ENCODE measurements around the gene MAST2. TPM values are rescaled to one million over a fixed set of nuclear protein-coding genes. Genes with fewer than 3 reads are reported as not detected.

MAST2 gene
- total RNA-seq, 1 experiment from 2014 or later = 41.9 TPM

GRCh38 chr1:45983967-45984366 is 180.6 kb downstream of the MAST2 start:
- BruUV-seq (replicated peaks) = no TSS peak
- H3K36me3 ChIP-seq (ENCODE audit: control insufficient read depth in 1 of 2, insufficient read depth in 2 of 2, low read length in 2 of 2) = no peaks in the 10 kb centered on the region
- intact Hi-C loops (cut with micrococcal nuclease) = no loop called here
- no peaks in the 10 kb centered on the region for H3K27me3 ChIP-seq (ENCODE audit: insufficient read depth, low read length)
- no peaks in the 10 kb centered on the region for H3K9me2 ChIP-seq (ENCODE audit: insufficient read depth)
- no peak overlapping the region for H3K9ac ChIP-seq (ENCODE audit: low read length)
- H4K20me1 ChIP-seq (ENCODE audit: insufficient read depth) = no peaks in the 10 kb centered on the region
- ATAC-seq (no peak), DNase-seq (ENCODE audit: low read depth, low spot score) (no peak)
- no peak overlapping the region for H2AFZ ChIP-seq (ENCODE audit: low read depth, low read length, poor library complexity, severe bottlenecking)
- H3K4me3 ChIP-seq (replicated peaks in 1 of 2; ENCODE audit: low read depth in 1 of 2, low read length in 2 of 2) = no peak overlapping the region
- CTCF ChIA-PET = no interaction called here
- no peak overlapping the region for H3K27ac ChIP-seq (ENCODE audit: low read depth, low read length)
- no peaks in the 10 kb centered on the region for H3K9me3 ChIP-seq (ENCODE audit: control insufficient read depth in 1 of 2, insufficient read depth in 1 of 2, low read depth in 1 of 2, low read length in 2 of 2)
- peaks cover 17 to 19% of the 10 kb centered on the region in 2 experiments for H3K4me1 ChIP-seq (ENCODE audit: control insufficient read depth in 1 of 2, insufficient read depth in 2 of 2, low read length in 2 of 2)
- H3K4me2 ChIP-seq (ENCODE audit: low read length) = no peak overlapping the region
- POLR2A ChIA-PET = interaction anchor here (1.1 kb wide), 1 partner anchor 10 kb away, joined by 3 read pairs; no protein-coding TSS in a partner anchor
- no peak for TF ChIP-seq YY1 (IDR thresholded peaks at IDR 0.05; ENCODE audit: extremely low read depth, insufficient replicate concordance, low read depth, low read length)
- TF ChIP-seq EGR1 (IDR thresholded peaks at IDR 0.05; ENCODE audit: low read depth) = no peak
- no peak for TF ChIP-seq MAX (IDR thresholded peaks at IDR 0.05)
- TF ChIP-seq ZNF274 (IDR thresholded peaks at IDR 0.05; ENCODE audit: low read depth, low read length) = no peak
- no peak for TF ChIP-seq SP1 (IDR thresholded peaks at IDR 0.05; ENCODE audit: low read depth)
- no peak for TF ChIP-seq JUND (IDR thresholded peaks at IDR 0.05)
- no peak for TF ChIP-seq CTCF (IDR thresholded peaks at IDR 0.05 in 2 of 3, conservative IDR thresholded peaks at IDR 0.05 in 1 of 3; ENCODE audit: borderline replicate concordance in 1 of 3, insufficient read depth in 1 of 3, low read depth in 2 of 3, low read length in 2 of 3)
- no peak for TF ChIP-seq POLR2AphosphoS5 (IDR thresholded peaks at IDR 0.05; ENCODE audit: low read depth, low read length)
- no peak for TF ChIP-seq CEBPB (IDR thresholded peaks at IDR 0.05; ENCODE audit: low read depth)
- TF ChIP-seq EZH2phosphoT487 (IDR thresholded peaks at IDR 0.05; ENCODE audit: borderline replicate concordance) = no peak
- no peak for TF ChIP-seq CBX3 (IDR thresholded peaks at IDR 0.05; ENCODE audit: low read depth)
- no peak for TF ChIP-seq ZBTB33 (IDR thresholded peaks at IDR 0.05; ENCODE audit: extremely low read depth, insufficient replicate concordance, low read length)
- TF ChIP-seq SIN3A (IDR thresholded peaks at IDR 0.05; ENCODE audit: low read depth) = no peak
- TF ChIP-seq SRF (IDR thresholded peaks at IDR 0.05; ENCODE audit: low read depth) = no peak
- TF ChIP-seq TCF7L2 (IDR thresholded peaks at IDR 0.05; ENCODE audit: borderline replicate concordance, extremely low read depth, insufficient read depth, insufficient read length) = no peak
- RAD21 ChIA-PET (ENCODE audit: low non-redundant PET in 1 of 2, low total read pairs in 2 of 2, uncharacterized antibody in 2 of 2, unreplicated experiment in 2 of 2) = no interaction called here
- peaks cover 5% of the 10 kb centered on the region; the same call in 1 of the 2 replicates for H3K79me2 ChIP-seq (ENCODE audit: insufficient read depth, low read length)
